AG08395 (cell line): ENCODE data around the gene IVL.

Experiments used
- DNase-seq: peaks from one replicate; pipeline ENCODE4 v3.0.0; 2012; ENCODE audit warnings: mixed read lengths, low spot score

The IVL gene

DNA sequence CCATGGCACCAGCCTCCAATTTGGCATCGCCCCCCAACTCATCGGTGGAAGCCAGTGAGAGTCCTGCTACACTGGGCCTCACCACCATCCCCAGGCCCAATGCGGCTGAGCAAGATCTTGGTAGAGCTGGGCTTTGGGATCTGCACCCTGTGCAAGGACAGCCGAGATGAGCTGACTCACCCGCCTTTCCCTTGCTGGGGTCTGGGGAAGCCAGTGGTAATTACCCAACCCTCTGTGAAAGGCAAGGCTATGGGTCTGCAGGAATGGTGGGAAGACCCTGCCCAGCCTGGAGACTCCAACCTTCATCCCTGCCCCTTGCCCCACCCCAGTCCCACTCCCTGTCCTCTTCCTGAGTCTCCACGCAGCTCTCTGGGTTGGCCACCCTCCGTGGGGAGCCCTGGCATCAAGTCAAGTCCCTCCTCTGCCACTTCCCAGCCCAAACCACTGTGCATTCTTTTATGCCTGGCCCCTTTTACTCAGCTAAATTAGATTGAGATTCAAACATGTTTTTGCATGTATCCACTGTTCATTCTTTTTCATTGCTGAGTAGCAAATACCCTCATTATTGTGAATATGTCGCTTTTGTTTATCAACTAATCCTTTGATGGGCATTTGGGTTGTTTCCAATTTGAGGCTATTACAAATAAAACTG lies 21.5 kb upstream of the IVL start:
- DNase-seq, result no peak

DNA sequence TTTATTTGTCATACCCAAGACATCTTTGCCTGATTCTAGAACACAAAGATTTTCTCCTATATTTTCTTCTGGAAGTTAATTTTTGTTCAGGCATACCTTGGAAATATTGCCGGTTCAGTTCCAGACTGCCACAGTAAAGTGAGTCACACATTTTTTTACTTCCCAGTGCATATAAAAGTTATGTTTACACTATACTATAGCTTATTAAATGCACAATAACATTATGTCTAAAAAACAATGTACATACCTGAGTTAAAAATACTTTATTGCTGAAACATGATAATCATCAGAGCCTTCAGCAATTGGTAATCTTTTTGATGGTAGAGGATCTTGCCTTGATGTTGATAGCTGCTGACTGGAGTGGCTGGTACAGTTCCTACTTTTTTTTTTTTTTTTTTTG lies 20.2 kb upstream of the IVL start:
- DNase-seq, result no peak

DNA sequence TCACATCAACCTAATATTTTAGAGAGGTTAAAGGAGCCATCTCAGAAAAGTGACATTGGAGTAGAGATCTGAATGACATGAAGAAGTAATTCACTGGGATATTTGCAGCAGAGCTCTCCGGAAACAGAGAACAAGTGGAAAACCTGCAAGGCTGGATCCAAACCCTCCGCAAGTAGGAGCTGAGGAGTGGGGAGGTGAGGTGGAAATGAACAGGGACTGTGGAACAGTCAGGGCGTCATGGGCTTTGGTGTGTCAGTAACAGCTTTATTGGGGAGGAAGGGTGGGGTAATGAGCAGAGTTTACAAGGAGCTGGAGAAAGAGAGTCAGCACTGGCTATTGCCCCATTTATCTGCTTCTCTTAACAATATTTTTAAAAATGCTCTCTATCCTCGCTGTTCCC lies 9.3 kb upstream of the IVL start:
- no peak for DNase-seq

DNA sequence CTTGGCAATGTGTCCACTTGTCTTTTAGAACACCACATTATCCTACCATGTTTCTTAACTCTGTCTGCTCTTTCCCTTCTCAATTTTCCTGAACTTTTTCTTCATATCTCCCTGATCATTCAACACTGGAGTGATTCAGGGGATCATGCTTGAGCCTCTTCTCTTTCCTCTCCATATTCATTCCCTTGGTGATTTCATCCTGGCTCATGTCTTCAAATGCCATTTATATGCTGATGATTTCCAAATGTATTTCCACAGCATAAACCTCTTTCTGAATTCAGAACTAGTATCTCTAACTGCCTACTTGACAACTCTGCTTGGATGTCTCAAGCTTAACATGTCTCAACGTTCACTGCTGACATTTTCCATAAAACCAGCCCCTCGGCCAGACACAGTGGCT lies 8.5 kb upstream of the IVL start:
- DNase-seq, result no peak

DNA sequence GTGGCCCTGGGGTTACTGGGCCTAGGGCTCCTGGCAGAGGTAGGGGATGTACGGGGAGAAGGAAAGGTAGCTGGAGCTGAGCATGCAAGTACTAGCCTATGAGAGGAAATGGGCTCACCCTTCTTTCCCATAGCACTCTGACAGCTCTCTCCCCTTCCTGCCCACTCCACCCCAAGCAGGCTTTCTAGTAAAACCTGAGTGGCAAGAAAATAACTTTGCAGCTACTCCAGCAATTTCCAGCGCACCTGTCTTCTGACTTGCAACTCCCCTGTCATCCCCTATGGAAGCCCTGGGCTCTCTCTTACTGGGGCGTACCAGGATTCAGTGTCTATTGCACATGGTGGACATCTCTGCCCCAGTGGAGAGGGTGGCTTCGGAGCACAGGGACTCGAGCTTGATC lies 6.7 kb upstream of the IVL start:
- no peak for DNase-seq

DNA sequence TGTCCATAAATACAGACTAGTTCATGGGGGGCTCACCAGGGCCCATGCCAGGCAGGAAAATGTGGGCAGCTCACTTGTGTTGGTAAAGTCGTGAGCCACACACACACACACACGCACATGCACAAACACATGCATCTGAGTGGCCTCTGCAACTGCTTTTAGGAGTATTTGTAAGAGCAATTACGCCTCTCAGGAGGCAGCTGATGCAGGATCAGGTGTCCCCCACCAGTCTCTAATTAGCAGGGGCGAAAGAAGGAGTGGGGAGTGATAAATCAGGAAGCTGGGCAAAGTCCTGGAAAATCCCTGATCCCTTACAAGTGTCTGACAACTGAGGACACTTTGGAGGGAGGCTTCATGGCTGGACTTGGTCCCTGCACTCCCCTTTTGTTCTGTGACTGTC lies 5.7 kb upstream of the IVL start:
- DNase-seq, result no peak

DNA sequence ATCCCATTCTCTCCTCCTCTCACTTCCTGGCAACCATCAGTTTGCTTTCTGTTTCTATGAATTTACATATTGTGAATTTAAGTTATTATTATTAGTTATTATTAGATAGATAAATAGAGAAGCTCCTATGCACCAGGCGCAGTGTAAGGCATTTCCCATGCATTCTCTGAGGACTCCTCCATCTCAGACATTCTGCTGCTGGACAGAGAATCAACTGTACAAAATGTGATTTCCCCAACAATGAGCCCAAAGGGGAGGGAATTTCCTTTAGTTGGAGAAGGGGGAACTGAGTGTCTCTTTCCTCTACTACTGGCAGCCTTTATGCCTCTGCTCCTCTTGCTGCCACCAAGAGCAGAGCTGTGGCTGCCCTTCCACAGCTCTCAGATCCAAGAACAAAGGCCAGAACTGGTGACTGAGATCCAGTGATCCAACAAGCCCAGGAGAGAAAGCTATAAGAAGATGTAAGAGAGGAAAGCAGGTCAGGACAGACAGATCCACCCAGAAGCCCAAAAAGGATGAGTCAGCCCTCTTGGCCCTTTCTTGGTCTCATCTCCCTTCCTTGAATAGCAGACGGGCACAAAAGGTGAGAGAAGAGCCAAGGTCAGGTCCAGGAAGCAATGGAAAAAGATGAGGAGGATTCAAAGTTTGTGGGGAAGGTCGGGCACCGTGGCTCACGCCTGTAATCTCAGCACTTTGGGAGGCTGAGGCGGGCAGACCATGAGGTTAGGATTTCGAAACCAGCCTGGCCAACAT lies 3.5 kb upstream of the IVL start:
- DNase-seq, result no peak

DNA sequence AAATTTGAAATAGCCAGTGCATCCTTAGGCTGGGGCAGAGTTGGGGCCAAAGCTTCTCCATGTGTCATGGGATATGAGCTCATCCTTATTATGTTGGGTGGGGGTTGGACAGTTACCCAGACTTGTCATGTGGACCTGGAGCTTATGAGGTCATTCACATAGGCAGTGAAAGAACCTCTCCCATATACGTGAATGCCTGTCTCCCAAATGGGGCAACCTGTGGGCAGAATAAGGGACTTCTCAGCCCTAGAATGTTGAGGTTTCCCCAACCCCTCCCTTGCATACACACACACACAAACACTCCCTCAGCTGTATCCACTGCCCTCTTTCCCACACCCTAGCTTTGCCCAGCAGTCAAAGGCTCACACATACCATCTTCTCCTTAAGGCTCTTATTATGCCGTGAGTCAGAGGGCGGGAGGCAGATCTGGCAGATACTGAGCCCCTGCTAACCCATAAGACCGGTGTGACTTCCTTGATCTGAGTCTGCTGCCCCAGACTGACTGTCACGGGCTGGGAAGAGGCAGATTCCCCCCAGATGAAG lies 2.3 kb upstream of the IVL start:
- DNase-seq, result peak; percentile 74

DNA sequence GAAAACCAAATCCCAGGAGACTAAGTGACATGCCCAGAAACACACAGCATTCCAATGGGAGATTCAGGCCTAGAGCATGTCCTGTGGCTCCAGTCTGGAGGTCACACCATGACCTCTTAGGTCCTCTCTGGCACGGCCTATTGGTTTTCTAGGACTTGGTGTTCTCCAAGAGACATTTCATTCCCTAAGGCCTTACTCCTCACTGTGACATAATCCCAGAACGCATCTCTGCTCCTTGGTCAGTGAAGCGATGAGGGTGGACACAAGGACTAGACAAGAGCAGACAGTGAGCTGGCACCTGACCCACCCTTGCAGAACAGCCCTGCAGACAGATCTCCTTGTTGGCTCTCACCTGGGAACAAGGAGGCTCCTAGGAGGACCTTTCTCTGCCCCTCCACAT lies 860 bp downstream of the IVL start:
- no peak for DNase-seq

DNA sequence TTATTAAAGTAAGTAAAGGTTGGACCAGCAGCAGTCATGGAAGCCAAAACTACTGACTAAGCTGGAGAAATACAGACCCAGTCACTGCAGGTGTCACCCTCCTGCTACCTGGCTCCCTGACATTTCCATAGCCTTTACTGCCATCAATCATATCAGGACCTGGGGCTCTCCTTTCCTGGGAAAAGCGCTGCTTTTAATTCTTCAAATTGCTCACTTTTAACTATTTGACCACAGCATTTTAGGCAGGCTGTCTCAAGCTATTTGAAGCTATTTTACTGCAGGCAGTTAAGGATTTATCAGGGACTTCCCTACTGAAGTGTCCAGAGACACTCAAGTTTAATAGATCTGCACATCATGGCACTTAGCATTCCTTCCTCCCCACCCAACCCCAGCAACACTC lies 4.1 kb downstream of the IVL start:
- DNase-seq, result no peak

DNA sequence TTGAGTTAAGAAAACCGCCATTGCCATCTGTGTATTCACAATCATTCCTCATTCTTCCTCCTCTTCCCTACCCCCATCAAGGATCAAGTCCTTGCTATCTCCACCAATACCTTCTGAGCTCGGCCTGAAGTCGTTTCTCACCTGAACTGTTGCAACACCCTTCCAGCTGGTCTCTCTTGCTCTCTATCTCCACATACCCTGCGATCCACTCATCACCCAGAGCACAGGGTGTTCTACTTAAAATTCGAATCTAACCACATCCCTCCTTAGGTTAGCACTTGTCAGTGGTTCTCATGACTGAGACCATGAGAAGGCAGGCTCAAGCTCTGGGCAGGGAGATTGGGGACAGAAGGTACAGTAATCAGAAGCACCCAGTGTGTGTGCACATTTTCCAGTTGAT lies 4.6 kb downstream of the IVL start:
- DNase-seq, result no peak

DNA sequence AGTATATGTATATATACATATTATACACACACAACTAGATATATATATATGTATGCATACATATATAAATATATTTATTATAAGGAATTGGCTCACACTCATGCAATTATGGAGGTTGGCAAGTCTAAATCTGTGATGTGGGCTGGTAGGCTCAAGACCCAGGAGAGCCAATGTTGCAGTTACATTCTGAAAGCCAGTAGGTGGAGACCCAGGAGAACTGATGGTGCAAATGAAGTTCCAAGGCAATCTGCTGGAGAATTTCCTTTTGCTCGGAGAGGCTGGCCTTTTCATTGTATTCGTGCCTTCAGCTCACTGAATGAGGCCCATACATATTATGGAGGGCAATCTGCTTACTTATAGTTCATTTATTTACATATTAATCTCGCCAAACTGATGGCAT lies 9.4 kb downstream of the IVL start:
- no peak for DNase-seq

DNA sequence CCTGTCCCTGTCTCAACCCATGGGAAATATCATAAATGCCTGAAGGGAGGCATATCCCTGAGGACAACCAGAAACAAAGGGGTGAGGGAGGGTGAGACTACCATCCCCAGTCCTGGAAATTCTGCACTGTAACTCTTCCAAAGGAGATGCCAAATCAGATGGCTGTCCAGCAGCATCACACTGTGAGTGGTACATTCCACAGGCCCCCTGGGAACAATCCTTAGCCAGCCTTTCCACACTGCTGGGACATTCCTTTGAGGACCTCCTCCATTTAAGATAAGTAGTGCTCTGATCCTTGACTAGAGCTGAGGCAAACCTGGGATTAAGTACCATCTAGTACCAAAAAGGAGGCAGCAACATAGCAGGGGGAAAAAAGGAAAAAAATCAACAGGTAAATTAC lies 10.7 kb downstream of the IVL start:
- no peak for DNase-seq

DNA sequence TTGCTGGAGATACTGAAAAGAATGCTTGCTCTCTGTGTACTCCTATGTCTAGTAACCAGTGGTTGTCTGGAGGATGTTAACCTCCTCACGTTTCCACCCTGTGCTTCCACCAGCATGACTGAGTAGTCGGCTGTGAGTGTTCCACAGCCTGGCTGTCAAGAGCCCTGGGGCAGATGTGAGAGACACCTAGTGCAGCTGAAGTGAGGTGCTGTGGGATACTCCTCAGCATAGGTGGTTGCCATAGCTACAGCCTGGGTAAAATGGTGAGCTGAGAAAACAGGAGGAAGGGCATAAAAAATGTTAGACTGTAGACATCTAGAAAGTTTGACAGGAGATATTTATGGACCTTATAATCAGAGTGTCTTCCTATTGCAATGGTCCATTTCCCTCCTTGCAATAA lies 15.8 kb downstream of the IVL start:
- DNase-seq, result no peak

DNA sequence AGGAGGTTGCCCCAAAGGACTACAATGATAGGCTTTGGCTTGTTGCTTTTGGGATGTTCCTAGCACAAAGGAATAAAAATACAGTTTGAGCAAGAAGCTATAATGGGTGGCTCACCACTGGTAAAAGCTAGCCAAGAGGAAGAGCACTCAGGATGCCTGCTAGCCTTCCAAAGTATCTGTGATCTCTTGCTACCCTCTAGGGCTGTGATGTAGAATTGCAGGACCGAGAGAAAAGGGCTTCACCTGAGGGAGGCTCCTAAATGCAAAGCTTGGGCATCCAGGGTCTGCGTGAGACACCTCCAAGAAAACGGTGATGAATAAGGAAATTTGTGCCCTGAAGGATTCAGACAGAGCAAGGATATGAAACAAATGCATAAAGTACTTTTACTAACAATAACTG lies 17.7 kb downstream of the IVL start:
- peak; percentile 42 for DNase-seq

DNA sequence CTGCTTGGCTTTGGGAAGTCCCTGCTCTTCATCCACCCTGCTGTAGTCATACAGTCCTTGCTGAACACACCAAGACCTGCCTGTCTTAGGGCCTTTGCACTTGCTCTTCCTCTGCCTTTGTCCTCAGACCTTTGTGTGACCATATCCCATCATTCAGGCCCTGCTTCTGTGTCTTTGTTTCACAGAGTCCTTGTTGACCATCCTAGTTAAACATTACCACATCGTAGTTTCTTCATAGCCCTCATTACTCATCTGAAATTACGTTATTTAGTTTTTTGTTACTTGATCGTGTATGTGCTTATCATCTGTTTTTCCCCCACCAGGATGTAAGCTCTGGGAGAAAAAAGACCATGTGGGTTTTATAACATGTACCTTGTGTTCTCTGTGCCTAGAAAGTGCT lies 20.3 kb downstream of the IVL start:
- DNase-seq, result no peak

DNA sequence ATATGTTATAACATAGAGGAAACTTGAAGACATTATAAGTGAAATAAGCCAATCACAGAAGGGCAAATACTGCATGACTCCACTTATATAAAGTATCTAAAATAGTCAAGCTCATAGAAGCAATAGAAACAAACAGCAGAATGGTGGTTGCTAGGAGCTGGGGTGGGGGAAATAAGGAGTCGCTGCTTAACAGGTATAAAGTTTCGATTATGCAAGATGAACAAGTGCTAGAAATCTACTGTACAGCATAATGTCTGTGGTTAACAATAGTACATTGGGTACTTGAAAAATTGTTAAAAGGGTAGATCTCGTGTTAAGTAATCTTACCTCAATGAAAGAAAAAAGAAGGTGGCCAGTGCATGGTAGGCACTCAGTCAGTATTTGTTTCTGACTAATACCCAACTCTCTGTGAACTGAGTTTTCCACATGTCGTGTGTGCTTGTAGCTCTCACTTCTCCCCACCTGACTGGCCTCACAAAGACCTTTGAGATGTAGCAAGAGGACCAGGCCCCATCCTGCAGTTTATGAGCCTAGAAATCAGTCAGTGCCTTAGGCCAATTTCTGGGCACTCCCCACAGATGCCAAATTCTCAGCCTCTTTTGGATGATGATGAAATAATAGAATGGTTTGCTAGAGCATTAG lies 23.9 kb downstream of the IVL start:
- DNase-seq, result no peak

DNA sequence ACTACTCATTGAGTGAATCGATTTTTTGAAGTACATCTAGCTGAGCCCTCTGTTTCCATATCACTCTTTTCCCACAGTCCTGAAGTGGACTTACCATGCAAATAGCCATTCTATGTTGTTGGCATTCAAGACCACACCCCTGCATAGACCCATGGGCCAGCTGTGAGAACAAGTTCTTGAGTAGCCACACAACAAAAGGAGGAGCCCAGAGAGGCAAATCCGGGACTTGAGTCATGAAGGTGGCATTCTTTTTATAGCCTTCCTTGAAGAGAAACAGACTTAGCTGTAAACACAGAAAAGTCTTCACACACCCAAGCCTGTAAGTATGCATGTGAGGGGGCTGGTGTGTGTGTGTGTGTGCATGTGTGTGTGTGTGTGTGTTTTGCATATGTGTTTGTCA lies 24.9 kb downstream of the IVL start:
- no peak for DNase-seq

DNA sequence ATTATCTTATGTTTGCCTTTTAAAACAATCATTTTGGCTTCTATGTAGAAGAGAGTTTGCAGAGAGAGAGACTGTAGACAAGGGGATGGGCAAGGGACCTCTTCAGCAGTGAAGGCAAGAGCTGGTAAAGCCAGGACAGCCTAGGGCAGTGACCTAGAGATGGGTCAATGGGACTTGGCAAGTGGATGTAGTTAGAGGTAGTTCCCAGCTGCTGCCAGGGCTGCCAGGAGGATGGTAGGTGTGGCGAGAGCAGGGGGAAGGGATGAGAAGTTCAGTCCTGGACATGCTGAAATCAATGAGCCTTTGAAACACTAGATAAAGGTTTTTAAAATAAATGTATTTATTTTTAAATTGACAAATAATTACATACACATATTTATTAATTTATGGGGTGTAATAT lies 32.3 kb downstream of the IVL start:
- no peak for DNase-seq

DNA sequence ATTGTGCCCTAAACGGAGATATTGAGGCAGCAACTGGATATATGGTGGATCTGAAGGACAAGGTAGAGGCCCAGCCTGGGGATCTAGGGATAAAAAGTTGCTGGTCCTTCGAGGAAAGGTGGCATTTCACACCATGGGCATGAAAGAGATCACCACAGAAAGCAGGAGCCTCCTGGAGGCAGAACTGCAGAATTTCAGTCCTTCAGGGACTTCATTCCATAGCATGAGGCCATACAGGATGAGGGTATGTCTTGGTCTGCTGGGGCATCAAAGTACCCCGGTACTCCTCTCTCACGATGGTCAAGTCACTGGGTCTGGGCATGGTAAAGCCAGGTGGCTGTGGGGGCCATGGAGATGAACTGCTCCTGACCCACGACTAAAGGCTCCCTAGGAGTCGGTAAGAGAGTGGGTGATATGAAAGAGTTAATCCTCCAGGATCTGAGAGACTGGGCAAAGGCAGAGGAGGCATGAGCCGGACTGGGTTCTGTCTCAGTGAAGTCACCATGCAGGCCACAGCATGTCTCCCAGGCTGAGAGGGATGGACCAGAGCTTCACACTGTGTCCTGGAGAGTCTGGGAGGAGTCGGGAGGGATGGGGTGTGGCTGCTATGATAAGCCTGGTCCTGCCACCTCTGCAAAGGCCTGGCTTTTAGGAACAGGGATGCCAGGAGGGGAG lies 32.8 kb downstream of the IVL start:
- DNase-seq, result no peak

DNA sequence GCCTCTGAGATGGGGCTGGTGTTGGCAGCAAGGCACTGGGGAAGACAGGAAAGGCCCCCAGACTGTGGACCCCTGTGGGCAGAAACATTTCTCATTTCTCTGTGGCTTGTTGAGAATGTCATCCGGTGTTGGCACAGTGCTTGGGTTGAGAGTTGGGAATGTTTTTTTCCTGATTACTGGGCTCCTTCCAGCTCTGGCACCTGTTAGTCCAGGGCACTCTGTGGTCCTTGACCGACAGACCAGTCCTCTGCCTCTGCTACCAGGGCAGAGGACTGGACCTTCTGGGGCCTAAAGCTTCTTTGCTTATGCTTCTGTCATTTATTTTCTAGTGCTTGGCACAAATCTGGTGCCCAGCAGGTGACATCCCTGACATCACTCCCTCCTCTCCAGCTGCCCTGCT lies 33.8 kb downstream of the IVL start:
- no peak for DNase-seq

DNA sequence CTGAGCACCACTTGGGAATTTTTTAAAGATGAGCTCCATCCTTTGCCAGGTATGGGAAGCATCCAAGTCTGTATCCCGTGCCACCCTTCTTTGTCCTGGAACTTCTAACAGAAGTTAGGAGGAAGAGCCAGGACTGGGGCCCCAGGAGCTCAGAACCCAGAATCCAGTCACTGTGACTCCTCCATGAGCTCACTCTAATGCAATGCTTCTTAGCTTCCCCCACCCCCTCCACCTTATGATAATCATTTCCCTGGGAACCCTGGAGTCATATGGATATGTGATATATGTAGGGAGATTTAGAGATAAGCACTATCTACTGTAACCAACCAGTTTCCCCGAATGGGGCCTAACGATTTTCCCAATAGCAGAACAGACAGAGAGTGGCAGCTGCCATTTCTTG lies 37.9 kb downstream of the IVL start:
- no peak for DNase-seq
